HepG2 (cell line): ENCODE measurements around the gene OGFOD3. TPM values are rescaled to one million over a fixed set of nuclear protein-coding genes. Genes with fewer than 3 reads are reported as not detected.

ENCODE experiments used
- ELF3 ChIP-seq: IDR thresholded peaks from 2 replicates; pipeline ENCODE4 v1.6.1; 2016; ENCODE audit warnings: missing genetic modification reagents, missing compliant biosample characterization
- FOSL2 ChIP-seq: sonication (generic); formaldehyde crosslinking; IDR thresholded peaks from 2 replicates; pipeline ENCODE4 v1.4.0; 2020; ENCODE audit warnings: missing genetic modification reagents
- HHEX ChIP-seq: IDR thresholded peaks from 2 replicates; pipeline ENCODE4 v1.6.1; 2016; ENCODE audit warnings: control low read depth
- HMGA1 ChIP-seq: sonication (generic); formaldehyde crosslinking; conservative IDR thresholded peaks from 2 replicates; pipeline ENCODE4 v1.4.0; 2020; ENCODE audit warnings: missing genetic modification reagents
- MED1 ChIP-seq: sonication (generic); formaldehyde crosslinking; IDR thresholded peaks from 2 replicates; pipeline ENCODE4 v1.4.0; 2020; ENCODE audit warnings: missing genetic modification reagents
- NCOA5 ChIP-seq: sonication (generic); formaldehyde crosslinking; IDR thresholded peaks from 2 replicates; pipeline ENCODE4 v1.4.0; 2020; ENCODE audit warnings: missing genetic modification reagents
- NFATC3 ChIP-seq: sonication (generic); formaldehyde crosslinking; IDR thresholded peaks from 2 replicates; pipeline ENCODE4 v1.5.1; 2020; ENCODE audit warnings: mild to moderate bottlenecking, missing genetic modification reagents
- NONO ChIP-seq, 2 experiments: fragments of 450-650 bp in 1 of 2; sonication (generic) in 1 of 2; formaldehyde crosslinking in 1 of 2; IDR thresholded peaks in 1 of 2; conservative IDR thresholded peaks in 1 of 2; 2 replicates each; pipeline versions ENCODE4 v1.6.1 to v1.8.0; 2017 to 2022; ENCODE audit warnings: mild to moderate bottlenecking in 1 of 2, missing genetic modification reagents in 1 of 2, moderate library complexity in 1 of 2
- POLR2A ChIP-seq, 2 experiments: IDR thresholded peaks; 2 replicates each; pipeline ENCODE4 v1.6.1; 2011; ENCODE audit warnings: low read depth in 2 of 2, low read length in 2 of 2, mild to moderate bottlenecking in 1 of 2, moderate library complexity in 1 of 2; ENCODE audit not compliant: insufficient read depth in 1 of 2
- RARG ChIP-seq: sonication (generic); formaldehyde crosslinking; IDR thresholded peaks from 2 replicates; pipeline ENCODE4 v1.4.0; 2020; ENCODE audit warnings: low read depth, mild to moderate bottlenecking, missing genetic modification reagents
- SAFB2 ChIP-seq: sonication (generic); formaldehyde crosslinking; IDR thresholded peaks from 2 replicates; pipeline ENCODE4 v1.5.1; 2020; ENCODE audit warnings: missing genetic modification reagents, low read depth, mild to moderate bottlenecking, borderline replicate concordance
- TOE1 ChIP-seq: sonication (generic); formaldehyde crosslinking; IDR thresholded peaks from 2 replicates; pipeline ENCODE4 v1.4.0; 2020; ENCODE audit warnings: mild to moderate bottlenecking, missing genetic modification reagents
- ZC3H13 ChIP-seq: sonication (generic); formaldehyde crosslinking; IDR thresholded peaks from 2 replicates; pipeline ENCODE4 v1.8.1; 2023; ENCODE audit warnings: mild to moderate bottlenecking, missing genetic modification reagents, moderate library complexity
- ZFP36L2 ChIP-seq: sonication (generic); formaldehyde crosslinking; IDR thresholded peaks from 2 replicates; pipeline ENCODE4 v1.4.0; 2020; ENCODE audit warnings: missing genetic modification reagents
- ZMYM4 ChIP-seq: sonication (generic); formaldehyde crosslinking; IDR thresholded peaks from 2 replicates; pipeline ENCODE4 v1.8.1; 2023; ENCODE audit warnings: mild to moderate bottlenecking, missing genetic modification reagents
- ZNF232 ChIP-seq: sonication (generic); formaldehyde crosslinking; IDR thresholded peaks from 2 replicates; pipeline ENCODE4 v1.4.0; 2020; ENCODE audit warnings: missing genetic modification reagents, borderline replicate concordance
- ZNF710 ChIP-seq: sonication (generic); formaldehyde crosslinking; IDR thresholded peaks from 2 replicates; pipeline ENCODE4 v1.5.0; 2020; ENCODE audit warnings: mild to moderate bottlenecking, missing genetic modification reagents, borderline replicate concordance
- ZNF792 ChIP-seq: IDR thresholded peaks from 2 replicates; pipeline ENCODE4 v1.6.1; 2016
- ZSCAN29 ChIP-seq: sonication (generic); formaldehyde crosslinking; conservative IDR thresholded peaks from 2 replicates; pipeline ENCODE4 v1.4.0; 2020; ENCODE audit warnings: mild to moderate bottlenecking, missing genetic modification reagents
- polyA plus RNA-seq, 8 experiments: library from polyadenylated mRNA; depleted of rRNA in 3 of 8; stranded (reverse) in 7 of 8; unstranded in 1 of 8; fragments of >200 nt; fragmentation: Illumina TruSeq in 4 of 8; extraction: Trizol in 4 of 8; gene quantifications; 2 replicates each; pipeline versions ENCODE4 v1.2.1 to v1.2.3, GENCODE V29; 2011 to 2016; ENCODE audit warnings: low read depth in 4 of 8, missing spikeins in 1 of 8, mixed read lengths in 1 of 8; ENCODE audit not compliant: insufficient read depth in 1 of 8
- total RNA-seq, 5 experiments: library from RNA; depleted of rRNA; stranded (reverse); fragments of >200 nt; fragmentation: Illumina TruSeq; extraction: Trizol; gene quantifications; 2 replicates each; pipeline ENCODE4 v1.2.3, GENCODE V29; 2016; ENCODE audit warnings: low read depth in 1 of 5
- TF ChIP-seq, protein P1 (sequence below): sonication (generic); formaldehyde crosslinking; IDR thresholded peaks from 2 replicates; pipeline ENCODE4 v1.4.0; 2020; ENCODE audit warnings: mild to moderate bottlenecking, missing genetic modification reagents, borderline replicate concordance
- TF ChIP-seq, protein P2 (sequence below): IDR thresholded peaks from 2 replicates; pipeline ENCODE4 v1.6.1; 2012; ENCODE audit warnings: low read length, improper control_type of control experiment
- TF ChIP-seq, protein P3 (sequence below): sonication (generic); formaldehyde crosslinking; IDR thresholded peaks from 2 replicates; pipeline ENCODE4 v1.5.0; 2020; ENCODE audit warnings: mild to moderate bottlenecking, low read depth, missing genetic modification reagents, borderline replicate concordance

The OGFOD3 gene
- total and polyA plus RNA-seq, 2 of the 13 experiments (the other 11 are each of a cell fraction or from before 2014, with no cell fraction given), result 40.0 to 42.1 TPM

DNA sequence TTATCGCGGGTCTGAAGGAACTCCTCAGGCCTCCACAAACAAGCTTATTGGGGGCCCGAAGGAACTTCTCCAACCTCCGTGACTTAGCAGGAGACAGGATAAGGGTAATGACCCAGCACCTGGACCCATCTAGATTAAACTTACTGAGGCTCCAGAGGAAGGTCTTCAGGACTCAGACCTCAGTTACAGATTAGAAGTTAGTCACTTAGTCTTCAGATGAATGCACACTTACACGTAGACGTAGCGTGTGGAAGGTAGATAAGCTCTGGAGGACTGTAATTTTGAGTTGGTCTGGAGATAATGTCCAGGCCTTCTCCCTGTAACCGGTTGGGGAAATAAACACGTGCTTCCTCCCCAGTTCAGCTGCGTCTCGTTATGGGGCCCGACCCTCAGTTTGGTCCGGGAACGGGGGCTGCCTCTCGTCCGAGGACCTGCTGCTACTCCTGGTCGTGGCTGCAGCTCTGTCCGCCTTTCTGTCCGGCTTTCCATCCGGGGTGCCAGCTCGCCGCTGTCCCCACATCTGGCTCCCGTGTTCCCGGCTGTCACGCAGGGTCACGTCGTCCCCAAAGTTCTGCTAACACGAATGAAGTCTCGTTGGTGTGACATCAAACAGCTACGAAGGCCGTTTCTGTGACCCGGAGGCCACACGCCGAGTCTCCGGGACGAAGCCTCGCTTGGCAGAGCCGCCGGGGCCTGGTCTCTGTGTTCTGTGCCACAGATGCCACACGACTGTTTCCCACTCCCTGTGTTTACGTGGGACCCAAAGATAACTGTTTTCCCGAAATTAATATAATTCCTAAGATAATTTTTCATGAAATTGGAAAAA, 73.0 kb downstream of the OGFOD3 start (continued):
- TF ChIP-seq NONO (IDR thresholded peaks at IDR 0.05) (no peak), NONO (CRISPR knock-in tag; conservative IDR thresholded peaks at IDR 0.05) (peak; percentile 51; the same call in 1 of the 2 replicates), ZSCAN29 (CRISPR knock-in tag) (no peak), FOSL2 (CRISPR knock-in tag) (no peak), TOE1 (CRISPR knock-in tag) (no peak), ZC3H13 (CRISPR knock-in tag) (no peak), ZNF232 (no peak), HMGA1 (CRISPR knock-in tag) (no peak), ZNF792 (CRISPR knock-in tag) (no peak), ZNF710 (CRISPR knock-in tag) (no peak), HHEX (CRISPR knock-in tag) (no peak), SAFB2 (CRISPR knock-in tag) (0 out of 2 replicates have a peak, but pooled peaks have one; percentile 53), RARG (CRISPR knock-in tag) (no peak), NFATC3 (no peak), ZMYM4 (CRISPR knock-in tag) (0 out of 2 replicates have a peak, but pooled peaks have one; percentile 2), POLR2A (IDR thresholded peaks at IDR 0.05; ENCODE audit: insufficient read depth in 1 of 2, low read depth in 2 of 2, low read length in 2 of 2) (peak; percentile 15 to 48; a peak in 2 of 4 replicates), ELF3 (no peak), NCOA5 (CRISPR knock-in tag) (no peak), MED1 (CRISPR knock-in tag) (0 out of 2 replicates have a peak, but pooled peaks have one; percentile 10), ZFP36L2 (CRISPR knock-in tag) (0 out of 2 replicates have a peak, but pooled peaks have one; percentile 22)
- TF ChIP-seq, protein P1, sequence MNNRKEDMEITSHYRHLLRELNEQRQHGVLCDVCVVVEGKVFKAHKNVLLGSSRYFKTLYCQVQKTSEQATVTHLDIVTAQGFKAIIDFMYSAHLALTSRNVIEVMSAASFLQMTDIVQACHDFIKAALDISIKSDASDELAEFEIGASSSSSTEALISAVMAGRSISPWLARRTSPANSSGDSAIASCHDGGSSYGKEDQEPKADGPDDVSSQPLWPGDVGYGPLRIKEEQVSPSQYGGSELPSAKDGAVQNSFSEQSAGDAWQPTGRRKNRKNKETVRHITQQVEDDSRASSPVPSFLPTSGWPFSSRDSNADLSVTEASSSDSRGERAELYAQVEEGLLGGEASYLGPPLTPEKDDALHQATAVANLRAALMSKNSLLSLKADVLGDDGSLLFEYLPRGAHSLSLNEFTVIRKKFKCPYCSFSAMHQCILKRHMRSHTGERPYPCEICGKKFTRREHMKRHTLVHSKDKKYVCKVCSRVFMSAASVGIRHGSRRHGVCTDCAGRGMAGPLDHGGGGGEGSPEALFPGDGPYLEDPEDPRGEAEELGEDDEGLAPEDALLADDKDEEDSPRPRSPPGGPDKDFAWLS (CRISPR knock-in tag), result peak; percentile 69; the same call in 1 of the 2 replicates
- TF ChIP-seq, protein P2, sequence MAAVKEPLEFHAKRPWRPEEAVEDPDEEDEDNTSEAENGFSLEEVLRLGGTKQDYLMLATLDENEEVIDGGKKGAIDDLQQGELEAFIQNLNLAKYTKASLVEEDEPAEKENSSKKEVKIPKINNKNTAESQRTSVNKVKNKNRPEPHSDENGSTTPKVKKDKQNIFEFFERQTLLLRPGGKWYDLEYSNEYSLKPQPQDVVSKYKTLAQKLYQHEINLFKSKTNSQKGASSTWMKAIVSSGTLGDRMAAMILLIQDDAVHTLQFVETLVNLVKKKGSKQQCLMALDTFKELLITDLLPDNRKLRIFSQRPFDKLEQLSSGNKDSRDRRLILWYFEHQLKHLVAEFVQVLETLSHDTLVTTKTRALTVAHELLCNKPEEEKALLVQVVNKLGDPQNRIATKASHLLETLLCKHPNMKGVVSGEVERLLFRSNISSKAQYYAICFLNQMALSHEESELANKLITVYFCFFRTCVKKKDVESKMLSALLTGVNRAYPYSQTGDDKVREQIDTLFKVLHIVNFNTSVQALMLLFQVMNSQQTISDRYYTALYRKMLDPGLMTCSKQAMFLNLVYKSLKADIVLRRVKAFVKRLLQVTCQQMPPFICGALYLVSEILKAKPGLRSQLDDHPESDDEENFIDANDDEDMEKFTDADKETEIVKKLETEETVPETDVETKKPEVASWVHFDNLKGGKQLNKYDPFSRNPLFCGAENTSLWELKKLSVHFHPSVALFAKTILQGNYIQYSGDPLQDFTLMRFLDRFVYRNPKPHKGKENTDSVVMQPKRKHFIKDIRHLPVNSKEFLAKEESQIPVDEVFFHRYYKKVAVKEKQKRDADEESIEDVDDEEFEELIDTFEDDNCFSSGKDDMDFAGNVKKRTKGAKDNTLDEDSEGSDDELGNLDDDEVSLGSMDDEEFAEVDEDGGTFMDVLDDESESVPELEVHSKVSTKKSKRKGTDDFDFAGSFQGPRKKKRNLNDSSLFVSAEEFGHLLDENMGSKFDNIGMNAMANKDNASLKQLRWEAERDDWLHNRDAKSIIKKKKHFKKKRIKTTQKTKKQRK, result no peak
- TF ChIP-seq, protein P3, sequence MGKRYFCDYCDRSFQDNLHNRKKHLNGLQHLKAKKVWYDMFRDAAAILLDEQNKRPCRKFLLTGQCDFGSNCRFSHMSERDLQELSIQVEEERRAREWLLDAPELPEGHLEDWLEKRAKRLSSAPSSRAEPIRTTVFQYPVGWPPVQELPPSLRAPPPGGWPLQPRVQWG (CRISPR knock-in tag), result no peak
